Stimulated activated CD4-positive, alpha-beta T cell treated with anti-CD3 and anti-CD28 coated beads, Interleukin-2, amount 100 ng/mL, for 4 hours (primary cell): ENCODE measurements around the gene CCSER1.
"Not testable (repeated sequence)": the region's sequence is repeated elsewhere in the genome, so short reads cannot be mapped to it uniquely, and the experiment has no call there.

Experiments
- DNase-seq: peaks from one replicate; pipeline ENCODE4 v3.0.0-alpha.2; 2020; ENCODE audit warnings: low read depth

Gene CCSER1

GRCh38 chr4:90299373-90299772, 172.2 kb downstream of the CCSER1 start:
- DNase-seq: no peak

GRCh38 chr4:90306810-90307209, 179.6 kb downstream of the CCSER1 start:
- DNase-seq: no peak

- not testable (repeated sequence) for DNase-seq
These were observed 189.9 kb downstream of the CCSER1 start for GRCh38 chr4:90317140-90317539.

GRCh38 chr4:90317785-90318184, 190.6 kb downstream of the CCSER1 start:
- DNase-seq: no peak

- DNase-seq: no peak
These were observed 191.0 kb downstream of the CCSER1 start for GRCh38 chr4:90318193-90318592.

- DNase-seq: no peak
These were observed 201.4 kb downstream of the CCSER1 start for GRCh38 chr4:90328558-90328957.

- no peak for DNase-seq
These were observed 203.4 kb downstream of the CCSER1 start for GRCh38 chr4:90330546-90330945.

- no peak for DNase-seq
These were observed 218.5 kb downstream of the CCSER1 start for GRCh38 chr4:90345549-90346215.

- no peak for DNase-seq
These were observed 222.4 kb downstream of the CCSER1 start for GRCh38 chr4:90349636-90350035.

- no peak for DNase-seq
These were observed 230.0 kb downstream of the CCSER1 start for GRCh38 chr4:90357117-90357710.

GRCh38 chr4:90375081-90375480, 247.9 kb downstream of the CCSER1 start:
- no peak for DNase-seq

- DNase-seq: no peak
These were observed 266.0 kb downstream of the CCSER1 start for GRCh38 chr4:90393215-90393614.

- DNase-seq: no peak
These were observed 276.6 kb downstream of the CCSER1 start for GRCh38 chr4:90403781-90404180.

- DNase-seq: not testable (repeated sequence)
These were observed 280.7 kb downstream of the CCSER1 start for GRCh38 chr4:90407897-90408296.

GRCh38 chr4:90412786-90413185, 285.6 kb downstream of the CCSER1 start:
- not testable (repeated sequence) for DNase-seq

GRCh38 chr4:90415116-90415515, 287.9 kb downstream of the CCSER1 start:
- DNase-seq: no peak

- DNase-seq: no peak
These were observed 292.0 kb downstream of the CCSER1 start for GRCh38 chr4:90419124-90419711.

- DNase-seq: no peak
These were observed 294.0 kb downstream of the CCSER1 start for GRCh38 chr4:90421161-90421560.

- DNase-seq: no peak
These were observed 298.7 kb downstream of the CCSER1 start for GRCh38 chr4:90425893-90426292.

GRCh38 chr4:90438522-90438921, 311.3 kb downstream of the CCSER1 start:
- DNase-seq: no peak

GRCh38 chr4:90441770-90442169, 314.6 kb downstream of the CCSER1 start:
- no peak for DNase-seq

- no peak for DNase-seq
These were observed 315.4 kb downstream of the CCSER1 start for GRCh38 chr4:90442619-90443018.

GRCh38 chr4:90443231-90443630, 316.0 kb downstream of the CCSER1 start:
- DNase-seq: no peak

- no peak for DNase-seq
These were observed 317.7 kb downstream of the CCSER1 start for GRCh38 chr4:90444904-90445303.
